Measurements from ENCODE around the gene FOXP1. TPM values are rescaled to one million over a fixed set of nuclear protein-coding genes. Genes with fewer than 3 reads are reported as not detected.

The FOXP1 gene
- total RNA-seq, 1 donor from 2014 or later = 128 TPM

- no peak overlapping the region for H3K4me3 ChIP-seq
- DNase-seq (ENCODE audit: extremely low spot score in 2 of 2) = no peak
- H3K9me3 ChIP-seq = no peaks in the 10 kb centered on the region
- peaks cover 2% of the 10 kb centered on the region for H3K4me1 ChIP-seq
- TF ChIP-seq POLR2AphosphoS5 (IDR thresholded peaks at IDR 0.05; ENCODE audit: insufficient read depth in 1 of 2, low read depth in 1 of 2) (no peak), POLR2A (IDR thresholded peaks at IDR 0.05) (no peak), CTCF (IDR thresholded peaks at IDR 0.05) (no peak)
- intact Hi-C loops (cut with DNase I) = no loop called here
- no peaks in the 10 kb centered on the region for H3K36me3 ChIP-seq
- H3K27ac ChIP-seq = no peak overlapping the region
- no peaks in the 10 kb centered on the region for H3K27me3 ChIP-seq
Measured at GRCh38 chr3:71231680-71232079, 351.8 kb downstream of the FOXP1 start.

GRCh38 chr3:71229905-71230657, 353.4 kb downstream of the FOXP1 start:
- H3K27me3 ChIP-seq = no peaks in the 10 kb centered on the region
- DNase-seq (ENCODE audit: extremely low spot score in 2 of 2) = no peak
- intact Hi-C loops (cut with DNase I) = no loop called here
- no peak for TF ChIP-seq POLR2AphosphoS5 (IDR thresholded peaks at IDR 0.05; ENCODE audit: insufficient read depth in 1 of 2, low read depth in 1 of 2)
- no peak for TF ChIP-seq CTCF (IDR thresholded peaks at IDR 0.05)
- no peaks in the 10 kb centered on the region for H3K36me3 ChIP-seq
- H3K9me3 ChIP-seq = no peaks in the 10 kb centered on the region
- H3K4me3 ChIP-seq = no peak overlapping the region
- H3K27ac ChIP-seq = no peak overlapping the region
- H3K4me1 ChIP-seq = peaks cover 11% of the 10 kb centered on the region

GRCh38 chr3:71228156-71228866, 355.2 kb downstream of the FOXP1 start:
- TF ChIP-seq POLR2AphosphoS5 (IDR thresholded peaks at IDR 0.05; ENCODE audit: insufficient read depth in 1 of 2, low read depth in 1 of 2) = no peak
- no peak for TF ChIP-seq POLR2A (IDR thresholded peaks at IDR 0.05)
- TF ChIP-seq CTCF (IDR thresholded peaks at IDR 0.05) = no peak
- intact Hi-C loops (cut with DNase I) = no loop called here
- Histone ChIP-seq H3K27me3 (no peaks in the 10 kb centered on the region), H3K4me3 (no peak overlapping the region), H3K9me3 (no peaks in the 10 kb centered on the region), H3K27ac (no peak overlapping the region), H3K4me1 (peaks cover 15% of the 10 kb centered on the region), H3K36me3 (no peaks in the 10 kb centered on the region)
- no peak for DNase-seq (ENCODE audit: extremely low spot score in 2 of 2)

- no peak for TF ChIP-seq CTCF (IDR thresholded peaks at IDR 0.05)
- TF ChIP-seq POLR2AphosphoS5 (IDR thresholded peaks at IDR 0.05; ENCODE audit: insufficient read depth in 1 of 2, low read depth in 1 of 2) = no peak
- TF ChIP-seq POLR2A (IDR thresholded peaks at IDR 0.05) = no peak
- Histone ChIP-seq H3K36me3 (no peaks in the 10 kb centered on the region), H3K27me3 (no peaks in the 10 kb centered on the region), H3K27ac (no peak overlapping the region), H3K9me3 (no peaks in the 10 kb centered on the region), H3K4me3 (no peak overlapping the region), H3K4me1 (peaks cover 15% of the 10 kb centered on the region)
- intact Hi-C loops (cut with DNase I) = no loop called here
- DNase-seq (ENCODE audit: extremely low spot score in 2 of 2) = no peak
Measured at GRCh38 chr3:71227270-71227661, 356.3 kb downstream of the FOXP1 start.
